GM12878 (cell line): ENCODE data around the gene C1orf21. TPM values are rescaled to one million over a fixed set of nuclear protein-coding genes. Genes with fewer than 3 reads are reported as not detected.

Source experiments
- ATAC-seq: fragments of 200-7000 bp; cut with Tn5 transposase; 3 replicates; pipeline ENCODE4 v1.9.1; 2020; ENCODE audit warnings: mild to moderate bottlenecking, moderate library complexity
- BruUV-seq: library from RNA; stranded (reverse); fragments of 400-500 nt; replicated peaks from 2 replicates; lab custom pipeline; 2021; lab: Mats Ljungman, UMichigan
- CTCF ChIA-PET: fragments of 300-600 bp; sonication (Branson Sonifier 250); formaldehyde crosslinking; extraction: SDS; loops from one replicate; lab custom pipeline; 2021; ENCODE audit warnings: inconsistent platforms; lab: Yijun Ruan, JAX
- POLR2A ChIA-PET: fragments of 350-600 bp; formaldehyde crosslinking; extraction: SDS; loops from one replicate; lab custom pipeline; 2021; ENCODE audit warnings: inconsistent platforms; lab: Charles Lee
- RAD21 ChIA-PET: fragments of 300-600 bp; sonication (Branson Sonifier 250); formaldehyde crosslinking; loops from one replicate; lab custom pipeline; 2023; ENCODE audit warnings: antibody characterized with exemption; ENCODE audit not compliant: unreplicated experiment; lab: Charles Lee
- SMC1A ChIA-PET: fragments of 300-600 bp; sonication (Branson Sonifier 250); formaldehyde crosslinking; loops from one replicate; lab custom pipeline; 2023; ENCODE audit not compliant: unreplicated experiment, uncharacterized antibody; lab: Charles Lee
- DNase-seq: peaks from one replicate; pipeline ENCODE4 v3.0.0-alpha.2; 2011; ENCODE audit warnings: low read depth, low spot score
- FAIRE-seq: peaks from 3 replicates; lab custom pipeline; 2011; peaks lifted over from hg19 to GRCh38; lab: Jason Lieb, UNC
- H2AFZ ChIP-seq: 2 replicates; pipeline ENCODE4 v1.6.0; 2011; ENCODE audit warnings: low read depth, low read length, control low read depth; ENCODE audit not compliant: control insufficient read depth
- H3K27ac ChIP-seq: 2 replicates; pipeline ENCODE4 v1.5.1; 2011; ENCODE audit warnings: control low read depth; ENCODE audit not compliant: control insufficient read depth, insufficient read depth
- H3K27me3 ChIP-seq, 2 experiments: replicated peaks in 1 of 2; 2 replicates each; pipeline versions ENCODE4 v1.6.0 to v1.6.1; 2011; ENCODE audit warnings: low read length in 1 of 2; ENCODE audit not compliant: control insufficient read depth in 2 of 2, insufficient read depth in 2 of 2
- H3K36me3 ChIP-seq, 2 experiments: 2 replicates each; pipeline ENCODE4 v1.5.1; 2011; ENCODE audit warnings: low read length in 1 of 2; ENCODE audit not compliant: control insufficient read depth in 2 of 2, insufficient read depth in 2 of 2
- H3K4me1 ChIP-seq: 2 replicates; pipeline ENCODE4 v1.6.1; 2011; ENCODE audit warnings: mild to moderate bottlenecking, low read length, moderate library complexity, mixed read lengths; ENCODE audit not compliant: control insufficient read depth, insufficient read depth
- H3K4me2 ChIP-seq: 2 replicates; pipeline ENCODE4 v1.6.0; 2011; ENCODE audit warnings: control low read depth; ENCODE audit not compliant: control insufficient read depth, insufficient read depth
- H3K4me3 ChIP-seq: fragments of 200-600 bp; sonication (generic); 2 replicates; pipeline ENCODE4 v1.5.1; 2016
- H3K79me2 ChIP-seq: 2 replicates; pipeline ENCODE4 v1.6.0; 2011; ENCODE audit warnings: low read length; ENCODE audit not compliant: control insufficient read depth, insufficient read depth
- H3K9ac ChIP-seq: 2 replicates; pipeline ENCODE4 v1.8.0; 2011; ENCODE audit warnings: low read length, control low read depth, mixed read lengths; ENCODE audit not compliant: control insufficient read depth, insufficient read depth
- H3K9me3 ChIP-seq: replicated peaks from 3 replicates; pipeline ENCODE4 v1.5.1; 2011; ENCODE audit warnings: mild to moderate bottlenecking, low read length; ENCODE audit not compliant: control insufficient read depth, insufficient read depth
- H4K20me1 ChIP-seq: 2 replicates; pipeline ENCODE4 v1.6.0; 2011; ENCODE audit not compliant: control insufficient read depth, insufficient read depth
- NRF1 ChIP-seq: conservative IDR thresholded peaks from 2 replicates; pipeline ENCODE4 v1.6.1; 2011; ENCODE audit warnings: mild to moderate bottlenecking, low read depth, low read length, improper control_type of control experiment
- RBBP5 ChIP-seq: fragments of 200-600 bp; sonication (generic); conservative IDR thresholded peaks from 2 replicates; pipeline ENCODE4 v1.6.1; 2016
- WRNIP1 ChIP-seq: IDR thresholded peaks from 2 replicates; pipeline ENCODE4 v1.6.1; 2011; ENCODE audit warnings: low read depth, low read length, improper control_type of control experiment, borderline replicate concordance
- ZBED1 ChIP-seq: IDR thresholded peaks from 2 replicates; pipeline ENCODE4 v1.6.1; 2016; ENCODE audit warnings: borderline replicate concordance
- ZNF592 ChIP-seq: fragments of 450-650 bp; IDR thresholded peaks from 2 replicates; pipeline ENCODE4 v1.6.1; 2017; ENCODE audit warnings: mild to moderate bottlenecking, moderate library complexity
- WGBS: methylation state at CpG from one replicate; pipeline ENCODE4 v1.1.6; 2016; ENCODE audit warnings: low lambda C conversion rate; ENCODE audit not compliant: insufficient replicate concordance, insufficient coverage; ENCODE audit errors: missing lambda C conversion rate; 5-methylcytosine and 5-hydroxymethylcytosine counted together
- in situ Hi-C: fragments of 300-500 bp; cut with MboI; formaldehyde crosslinking; loops from 9 replicates; pipeline ENCODE4 v1.14.3; 2018; ENCODE audit warnings: mixed read lengths
- intact Hi-C: fragments of 100-400 bp; cut with micrococcal nuclease; formaldehyde crosslinking; loops from one replicate; pipeline ENCODE4 v1.14.2; 2022; ENCODE audit not compliant: unreplicated experiment
- polyA plus RNA-seq, 11 experiments: library from polyadenylated mRNA; depleted of rRNA in 4 of 11; unstranded in 6 of 11; stranded (reverse) in 5 of 11; fragments of >200 nt; fragmentation: Nextera tagmentation in 4 of 11; fragmentation: Illumina TruSeq in 1 of 11; extraction: Ambion mirVana in 4 of 11; extraction: Trizol in 1 of 11; gene quantifications; 1 replicate in 1 of 11; 2 replicates in 10 of 11; pipeline versions ENCODE4 v1.2.1 to v1.2.3, GENCODE V29; 2011 to 2016; ENCODE audit warnings: inconsistent platforms in 2 of 11, missing spikeins in 2 of 11, low read depth in 1 of 11
- total RNA-seq, 4 experiments: library from RNA; depleted of rRNA in 3 of 4; stranded (reverse); fragments of >200 nt in 3 of 4; fragmentation: Illumina TruSeq in 1 of 4; extraction: Trizol in 1 of 4; gene quantifications; 2 replicates each; pipeline versions ENCODE4 v1.2.1 to v1.2.3, GENCODE V29; 2013 to 2021

C1orf21 gene
- total and polyA plus RNA-seq, 10 of the 15 experiments (the other 5 are each of a cell fraction or from before 2014, with no cell fraction given), result 0.03 to 1.6 (median 0.17) TPM; not detected in 3

GRCh38 chr1:184647471-184647870 lies 260.6 kb downstream of the C1orf21 start:
- BruUV-seq, result no TSS peak
- ATAC-seq, result no peak
- intact Hi-C loops (no loop called here), in situ Hi-C loops (no loop called here)
- Histone ChIP-seq H3K4me3 (no peak overlapping the region), H4K20me1 (no peaks in the 10 kb centered on the region), H2AFZ (no peak overlapping the region), H3K27ac (no peak overlapping the region), H3K36me3 (no peaks in the 10 kb centered on the region), H3K27me3 (no peaks in the 10 kb centered on the region), H3K4me2 (no peak overlapping the region), H3K79me2 (no peaks in the 10 kb centered on the region), H3K9me3 (no peaks in the 10 kb centered on the region; the same call in 1 of the 3 replicates), H3K4me1 (peaks cover 30% of the 10 kb centered on the region), H3K9ac (no peak overlapping the region)
- ChIA-PET SMC1A (no interaction called here), RAD21 (no interaction called here), CTCF (no interaction called here), POLR2A (no interaction called here)
- 77% methylated on average over 4 of the region's 4 CpGs for WGBS
- no peak for TF ChIP-seq ZBED1
- no peak for TF ChIP-seq ZNF592
- TF ChIP-seq NRF1, result no peak
- no peak for TF ChIP-seq RBBP5
- no peak for TF ChIP-seq WRNIP1
- FAIRE-seq, result no peak
- no peak for DNase-seq
